H4 (cell line): ENCODE data around the gene TOM1. TPM values are rescaled to one million over a fixed set of nuclear protein-coding genes. Genes with fewer than 3 reads are reported as not detected.
A peak's percentile ranks its signal among the peaks of the same experiment; 100 is the strongest.
"Not testable (repeated sequence)": the region's sequence is repeated elsewhere in the genome, so short reads cannot be mapped to it uniquely, and the experiment has no call there.

Source experiments
- DNase-seq: peaks from one replicate; pipeline ENCODE4 v3.0.0-alpha.2; 2015; ENCODE audit warnings: low spot score
- total RNA-seq: library from RNA; depleted of rRNA; stranded (reverse); fragments of >200 nt; shearing (Covaris generic); gene quantifications from 2 replicates; pipeline ENCODE4 v1.2.3, GENCODE V29; 2014; rRNA removed

TOM1 gene
- total RNA-seq, 1 experiment from 2014 or later, result 29.8 TPM

DNA sequence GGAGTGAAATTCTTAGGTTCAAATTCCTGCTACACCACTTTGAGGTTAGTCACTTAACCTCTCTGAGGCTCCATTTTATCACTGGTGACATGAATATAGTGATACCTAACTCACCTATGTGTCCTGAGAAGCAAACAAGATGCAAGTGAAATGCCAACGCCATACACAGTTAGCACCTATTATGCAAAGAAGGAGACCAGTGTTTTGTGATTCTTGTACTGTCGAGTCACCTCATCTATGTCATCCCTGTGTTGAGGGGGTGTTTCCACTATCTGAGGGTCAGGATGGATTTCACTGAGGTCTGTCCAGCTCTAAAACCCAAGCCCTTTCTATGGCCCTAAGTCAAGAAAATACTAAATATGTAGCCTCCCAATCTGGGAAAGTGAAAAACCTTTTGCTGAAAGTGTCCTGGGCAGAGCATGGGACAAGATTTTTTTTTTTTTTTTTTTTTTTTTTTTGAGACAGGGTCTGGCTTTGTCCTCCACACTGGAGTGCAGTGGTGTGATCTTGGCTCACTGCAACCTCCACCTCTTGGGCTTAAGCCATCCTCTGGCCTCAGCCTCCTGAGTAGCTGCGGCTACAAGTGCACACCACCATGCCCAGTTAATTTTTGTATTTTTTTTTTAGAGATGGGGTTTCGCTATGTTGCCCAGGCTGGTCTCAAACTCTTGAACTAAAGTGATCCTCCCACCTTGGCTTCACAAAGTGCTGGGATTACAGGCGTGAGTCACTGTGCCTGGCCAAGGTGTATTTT, 95.3 kb downstream of the TOM1 start:
- DNase-seq, result no peak

DNA sequence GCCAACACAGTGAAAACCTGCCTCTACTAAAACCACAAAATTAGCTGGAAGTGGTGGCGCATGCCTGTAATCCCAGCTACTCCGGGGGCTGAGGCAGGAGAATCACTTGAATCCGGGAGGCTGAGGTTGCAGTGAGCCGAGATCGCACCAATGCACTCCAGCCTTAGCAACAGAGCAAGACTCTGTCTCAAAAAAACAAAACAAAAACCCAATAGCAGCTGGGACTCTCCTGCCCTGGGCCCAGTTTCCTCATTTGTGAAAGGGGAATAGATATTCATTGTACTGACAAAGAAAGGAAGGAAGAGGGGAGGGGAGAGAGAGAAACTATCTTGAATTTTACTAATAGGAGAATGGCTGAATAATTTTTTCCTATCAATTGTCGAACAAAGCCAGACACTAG, 96.9 kb downstream of the TOM1 start:
- DNase-seq, result not testable (repeated sequence)

DNA sequence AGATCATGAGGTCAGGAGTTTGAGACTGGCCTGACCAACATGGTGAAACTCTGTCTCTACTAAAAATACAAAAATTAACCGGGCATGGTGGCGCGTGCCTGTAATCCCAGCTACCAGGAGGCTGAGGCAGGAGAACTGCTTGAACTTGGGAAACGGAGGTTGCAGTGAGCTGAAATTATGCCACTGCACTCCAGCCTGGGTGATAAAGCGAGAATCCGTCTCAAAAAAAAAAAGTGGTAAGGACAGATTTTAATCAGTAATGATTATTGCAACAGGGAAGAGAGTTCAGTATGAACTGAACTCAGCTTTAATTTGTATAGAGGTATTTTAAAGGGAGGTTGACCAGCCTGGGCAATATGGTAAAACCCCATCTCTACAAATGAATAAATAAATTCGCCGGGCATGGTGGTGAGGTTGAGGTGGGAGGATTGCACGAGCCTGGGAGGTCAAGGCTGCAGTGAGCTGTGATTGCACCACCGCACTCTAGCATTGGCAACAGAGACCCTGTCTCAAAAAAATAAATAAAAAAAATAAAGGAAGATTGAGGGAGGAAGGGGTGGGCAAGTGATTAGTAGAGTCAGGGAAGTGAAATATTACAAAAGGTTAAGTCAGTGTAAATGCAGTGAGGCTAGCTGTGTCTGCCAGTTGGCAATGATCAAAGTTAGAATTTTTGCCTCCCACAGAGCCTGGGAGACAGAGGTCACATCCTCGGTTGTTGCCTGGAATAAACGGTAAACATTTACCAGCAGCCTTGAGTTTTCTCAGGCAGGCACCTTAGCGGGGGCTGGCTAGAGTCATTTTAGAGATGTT, 97.6 kb downstream of the TOM1 start:
- peak; percentile 65 for DNase-seq

Other genes starting within 250 kb of the TOM1 start
- not detected in 2 replicates for gene ISX, start 233.7 kb upstream of the TOM1 start, total RNA-seq
- 3.3 and 10.2 TPM in 2 replicates for gene HMGXB4, start 42.4 kb upstream of the TOM1 start, total RNA-seq
- gene HMOX1, start 81.2 kb downstream of the TOM1 start, total RNA-seq, result 49.2 and 59.1 TPM in 2 replicates
- gene MCM5, start 100.2 kb downstream of the TOM1 start, total RNA-seq, result 51.4 and 57.4 TPM in 2 replicates
- 0.08 and 0.43 TPM in 2 replicates for gene RASD2, start 240.9 kb downstream of the TOM1 start, total RNA-seq